ENCODE data around the gene CHRM5. TPM values are rescaled to one million over a fixed set of nuclear protein-coding genes. Genes with fewer than 3 reads are reported as not detected.

The CHRM5 gene
- total RNA-seq, 5 donors from 2014 or later (not counting 1 experiment from before 2014, with no cell fraction given): not detected

DNA sequence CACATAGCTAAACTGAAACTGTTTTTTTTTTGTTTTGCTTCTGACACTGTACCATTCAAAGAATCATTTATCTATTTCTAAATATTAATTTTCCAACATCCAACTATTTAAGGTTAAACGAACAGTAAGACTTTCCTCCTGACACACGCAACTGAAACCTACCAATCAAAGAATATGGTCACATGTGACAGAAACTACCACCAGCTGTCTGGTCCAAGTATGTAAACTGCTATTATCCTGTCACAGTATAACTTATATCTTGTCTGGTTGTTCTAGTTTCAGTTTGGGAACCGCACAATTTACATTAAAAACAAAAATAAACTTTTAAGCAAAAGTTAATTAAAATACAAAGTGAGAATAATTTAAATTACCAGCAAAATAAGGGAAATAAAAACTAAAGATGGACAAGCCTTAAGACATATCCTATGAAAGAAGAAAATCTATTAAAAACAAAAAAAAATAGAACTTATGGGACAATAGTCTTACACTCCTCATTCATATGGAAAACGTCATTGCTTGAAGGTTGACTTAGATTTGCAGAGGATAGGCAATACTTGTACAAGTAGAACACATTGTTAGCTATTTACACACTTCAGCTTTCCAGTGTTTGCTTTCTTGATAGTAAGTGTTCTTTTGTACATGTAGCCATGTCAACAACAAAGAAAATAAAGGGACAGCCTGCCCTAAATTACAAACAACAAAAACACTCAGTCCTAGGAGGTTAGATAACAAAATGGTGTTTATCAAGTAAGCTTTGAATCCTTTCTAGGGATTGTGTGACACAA, 26.8 kb upstream of the CHRM5 start:
- Histone ChIP-seq H3K4me1 (ENCODE audit: control insufficient read depth in 1 of 2, extremely low read depth in 1 of 2, insufficient read depth in 2 of 2, low read length in 2 of 2) (no peaks in the 10 kb centered on the region), H3K27ac (ENCODE audit: low read length) (no peak overlapping the region), H3K27me3 (replicated peaks in 1 of 2; ENCODE audit: control insufficient read depth in 2 of 2, extremely low read depth in 1 of 2, insufficient read depth in 2 of 2, low read length in 1 of 2) (no peaks in the 10 kb centered on the region), H3K4me3 (ENCODE audit: control insufficient read depth in 1 of 2, extremely low read depth in 1 of 2, low read length in 1 of 2) (no peak overlapping the region), H3K36me3 (ENCODE audit: control insufficient read depth in 2 of 2, extremely low read depth in 1 of 2, insufficient read depth in 1 of 2, low read length in 1 of 2) (no peaks in the 10 kb centered on the region), H3K9me3 (no peaks in the 10 kb centered on the region)
- peaks cover 0 to 5% (median 0%) of the 10 kb centered on the region in 3 donors for H3K4me1 Mint-ChIP-seq
- ATAC-seq (replicated peaks in 1 of 4) (no peak), DNase-seq (no peak)
- no peaks in the 10 kb centered on the region for H3K27me3 Mint-ChIP-seq
- H3K4me3 Mint-ChIP-seq: no peak overlapping the region
- H3K9me3 Mint-ChIP-seq: no peaks in the 10 kb centered on the region
- ChIA-PET CTCF (no interaction called here), POLR2A (no interaction called here)
- peaks cover 9% of the 10 kb centered on the region for H3K36me3 Mint-ChIP-seq
- WGBS (ENCODE audit: insufficient coverage): no CpG with 5 or more reads among the region's 4 CpGs
- no peak overlapping the region for H3K27ac Mint-ChIP-seq

GRCh38 chr15:33946152-33946551, 22.1 kb upstream of the CHRM5 start:
- POLR2A ChIA-PET: no interaction called here
- no peaks in the 10 kb centered on the region for H3K9me3 Mint-ChIP-seq
- H3K4me1 Mint-ChIP-seq: no peaks in the 10 kb centered on the region
- H3K27me3 Mint-ChIP-seq: no peaks in the 10 kb centered on the region
- WGBS (ENCODE audit: insufficient coverage): 90% methylated on average over 1 of the region's 1 CpG
- no peak for ATAC-seq (replicated peaks in 1 of 4)
- H3K36me3 Mint-ChIP-seq: peaks cover 16% of the 10 kb centered on the region
- H3K4me3 Mint-ChIP-seq: no peak overlapping the region
- DNase-seq: no peak
- no peaks in the 10 kb centered on the region for H3K27me3 ChIP-seq (replicated peaks in 1 of 2; ENCODE audit: control insufficient read depth in 2 of 2, extremely low read depth in 1 of 2, insufficient read depth in 2 of 2, low read length in 1 of 2)
- CTCF ChIA-PET: no interaction called here
- no peak overlapping the region for H3K27ac ChIP-seq (ENCODE audit: low read length)
- H3K4me3 ChIP-seq (ENCODE audit: control insufficient read depth in 1 of 2, extremely low read depth in 1 of 2, low read length in 1 of 2): no peak overlapping the region
- no peak overlapping the region for H3K27ac Mint-ChIP-seq
- no peaks in the 10 kb centered on the region for H3K9me3 ChIP-seq
- no peaks in the 10 kb centered on the region for H3K4me1 ChIP-seq (ENCODE audit: control insufficient read depth in 1 of 2, extremely low read depth in 1 of 2, insufficient read depth in 2 of 2, low read length in 2 of 2)
- H3K36me3 ChIP-seq (ENCODE audit: control insufficient read depth in 2 of 2, extremely low read depth in 1 of 2, insufficient read depth in 1 of 2, low read length in 1 of 2): no peaks in the 10 kb centered on the region

DNA sequence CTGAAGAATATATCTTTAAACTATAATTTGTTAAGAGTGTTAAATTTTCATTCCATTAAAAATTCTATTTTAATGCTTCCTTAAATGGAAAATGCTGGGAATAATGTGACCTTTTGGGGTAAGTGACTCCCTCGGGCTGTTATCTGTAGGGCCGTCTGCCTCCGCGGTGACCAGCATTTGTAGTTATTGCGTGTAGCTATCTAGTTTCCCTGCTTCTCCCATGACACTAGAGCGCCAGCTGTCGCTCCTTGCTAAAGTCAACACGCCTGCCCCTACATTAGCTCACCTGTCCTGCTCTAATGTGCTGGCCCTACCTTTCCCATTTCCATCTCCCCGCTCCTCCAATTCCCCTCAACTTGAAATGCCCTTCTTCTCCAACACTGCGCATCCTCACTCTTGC, 12.4 kb upstream of the CHRM5 start:
- DNase-seq (no peak), ATAC-seq (replicated peaks in 1 of 4) (no peak)
- Histone ChIP-seq H3K36me3 (ENCODE audit: control insufficient read depth in 2 of 2, extremely low read depth in 1 of 2, insufficient read depth in 1 of 2, low read length in 1 of 2) (no peaks in the 10 kb centered on the region), H3K4me3 (ENCODE audit: control insufficient read depth in 1 of 2, extremely low read depth in 1 of 2, low read length in 1 of 2) (no peak overlapping the region), H3K27me3 (replicated peaks in 1 of 2; ENCODE audit: control insufficient read depth in 2 of 2, extremely low read depth in 1 of 2, insufficient read depth in 2 of 2, low read length in 1 of 2) (no peaks in the 10 kb centered on the region), H3K9me3 (no peaks in the 10 kb centered on the region), H3K4me1 (ENCODE audit: control insufficient read depth in 1 of 2, extremely low read depth in 1 of 2, insufficient read depth in 2 of 2, low read length in 2 of 2) (no peaks in the 10 kb centered on the region), H3K27ac (ENCODE audit: low read length) (no peak overlapping the region)
- WGBS (ENCODE audit: insufficient coverage): 85% methylated on average over 9 of the region's 10 CpGs
- Mint-ChIP-seq H3K27me3 (no peaks in the 10 kb centered on the region), H3K36me3 (no peaks in the 10 kb centered on the region), H3K27ac (no peak overlapping the region), H3K9me3 (no peaks in the 10 kb centered on the region), H3K4me3 (no peak overlapping the region), H3K4me1 (peaks cover 6 to 14% (median 10%) of the 10 kb centered on the region in 3 donors)
- POLR2A ChIA-PET: no interaction called here
- CTCF ChIA-PET: no interaction called here

DNA sequence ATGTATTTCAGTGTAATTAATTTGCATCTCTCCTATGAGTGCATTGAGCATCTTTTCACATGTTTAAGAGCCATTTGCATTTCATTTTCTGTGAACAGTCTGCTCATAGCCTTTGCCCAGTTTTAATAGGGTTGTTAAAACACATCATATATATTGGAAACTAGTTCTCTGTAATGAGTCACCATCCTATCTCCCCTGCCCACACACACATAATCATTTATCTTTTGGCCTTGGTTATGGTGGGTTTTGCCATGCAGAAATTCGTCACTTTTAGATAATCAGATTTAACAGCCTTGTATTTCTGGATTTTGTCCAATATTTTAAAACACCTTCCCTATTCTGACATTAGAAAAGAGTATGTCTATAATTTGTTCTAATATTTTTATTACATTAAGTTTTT, 11.9 kb upstream of the CHRM5 start:
- Histone ChIP-seq H3K27ac (ENCODE audit: low read length) (no peak overlapping the region), H3K4me3 (ENCODE audit: control insufficient read depth in 1 of 2, extremely low read depth in 1 of 2, low read length in 1 of 2) (no peak overlapping the region), H3K4me1 (ENCODE audit: control insufficient read depth in 1 of 2, extremely low read depth in 1 of 2, insufficient read depth in 2 of 2, low read length in 2 of 2) (no peaks in the 10 kb centered on the region), H3K36me3 (ENCODE audit: control insufficient read depth in 2 of 2, extremely low read depth in 1 of 2, insufficient read depth in 1 of 2, low read length in 1 of 2) (no peaks in the 10 kb centered on the region), H3K9me3 (no peaks in the 10 kb centered on the region), H3K27me3 (replicated peaks in 1 of 2; ENCODE audit: control insufficient read depth in 2 of 2, extremely low read depth in 1 of 2, insufficient read depth in 2 of 2, low read length in 1 of 2) (no peaks in the 10 kb centered on the region)
- no peak overlapping the region for H3K4me3 Mint-ChIP-seq
- no peak for ATAC-seq (replicated peaks in 1 of 4)
- H3K4me1 Mint-ChIP-seq: peaks cover 6 to 14% (median 10%) of the 10 kb centered on the region in 3 donors
- ChIA-PET POLR2A (no interaction called here), CTCF (no interaction called here)
- no peak overlapping the region for H3K27ac Mint-ChIP-seq
- no peaks in the 10 kb centered on the region for H3K36me3 Mint-ChIP-seq
- no peaks in the 10 kb centered on the region for H3K27me3 Mint-ChIP-seq
- no peaks in the 10 kb centered on the region for H3K9me3 Mint-ChIP-seq
- DNase-seq: no peak
- WGBS (ENCODE audit: insufficient coverage): no CpG with 5 or more reads among the region's 1 CpG

DNA sequence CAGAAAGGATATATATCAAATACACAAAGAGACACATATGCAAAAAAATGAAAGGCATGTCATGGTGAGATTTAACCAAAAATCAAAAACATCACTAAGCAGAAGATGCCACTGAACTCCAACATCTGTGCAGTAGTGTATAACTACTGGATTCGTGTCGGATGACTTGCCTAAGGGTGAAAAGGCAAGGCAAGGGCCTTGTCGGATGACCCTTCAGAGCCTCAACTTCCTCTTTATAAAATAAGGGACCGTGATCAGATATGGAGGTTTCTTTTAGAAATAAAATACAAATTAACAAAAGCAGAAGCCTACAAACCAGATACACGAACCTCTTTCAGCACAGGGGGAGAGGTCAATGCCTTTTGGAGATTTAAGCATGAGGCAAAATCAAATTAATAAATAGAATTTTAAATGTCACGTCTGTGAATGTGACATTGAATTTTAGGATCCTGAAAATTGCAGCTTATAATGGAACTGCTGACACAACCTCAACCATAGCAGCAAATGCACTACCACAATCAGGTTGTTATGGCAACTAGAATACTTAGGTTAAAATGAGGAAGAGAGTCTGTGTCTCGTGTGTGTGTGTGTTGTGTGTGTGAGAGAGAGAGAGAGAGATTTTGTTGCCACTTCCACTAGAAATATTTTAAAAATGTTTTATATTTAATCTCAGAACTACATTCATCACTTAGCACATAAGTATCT, 8.3 kb upstream of the CHRM5 start:
- ChIA-PET CTCF (no interaction called here), POLR2A (no interaction called here)
- no peaks in the 10 kb centered on the region for H3K36me3 Mint-ChIP-seq
- no peaks in the 10 kb centered on the region for H3K4me1 Mint-ChIP-seq
- no peaks in the 10 kb centered on the region for H3K9me3 ChIP-seq
- no CpG with 5 or more reads among the region's 7 CpGs for WGBS (ENCODE audit: insufficient coverage)
- no peak overlapping the region for H3K4me3 ChIP-seq (ENCODE audit: control insufficient read depth in 1 of 2, extremely low read depth in 1 of 2, low read length in 1 of 2)
- H3K9me3 Mint-ChIP-seq: no peaks in the 10 kb centered on the region
- no peak overlapping the region for H3K4me3 Mint-ChIP-seq
- no peaks in the 10 kb centered on the region for H3K27me3 ChIP-seq (replicated peaks in 1 of 2; ENCODE audit: control insufficient read depth in 2 of 2, extremely low read depth in 1 of 2, insufficient read depth in 2 of 2, low read length in 1 of 2)
- H3K27ac Mint-ChIP-seq: no peak overlapping the region
- no peaks in the 10 kb centered on the region for H3K36me3 ChIP-seq (ENCODE audit: control insufficient read depth in 2 of 2, extremely low read depth in 1 of 2, insufficient read depth in 1 of 2, low read length in 1 of 2)
- H3K4me1 ChIP-seq (ENCODE audit: control insufficient read depth in 1 of 2, extremely low read depth in 1 of 2, insufficient read depth in 2 of 2, low read length in 2 of 2): no peaks in the 10 kb centered on the region
- H3K27me3 Mint-ChIP-seq: no peaks in the 10 kb centered on the region
- DNase-seq: no peak
- H3K27ac ChIP-seq (ENCODE audit: low read length): no peak overlapping the region
- ATAC-seq (replicated peaks in 1 of 4): no peak

DNA sequence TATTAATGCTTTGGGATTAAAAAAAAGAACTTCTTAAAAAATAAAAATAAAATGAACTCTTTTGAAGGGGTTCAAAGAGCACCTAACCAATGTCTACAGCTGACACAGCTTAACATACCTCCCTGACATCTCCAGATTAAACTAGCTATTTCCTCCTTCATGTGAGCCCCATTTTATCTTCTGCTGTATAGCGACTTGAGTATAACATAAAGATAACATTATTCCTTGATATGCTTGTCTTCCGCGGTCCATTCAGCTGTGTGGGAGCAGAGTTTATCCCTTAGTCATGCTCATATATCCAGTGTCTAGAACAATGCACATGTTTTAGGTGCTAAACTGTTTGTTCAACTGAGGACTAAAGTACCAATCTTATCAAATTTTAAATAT, 7.8 kb upstream of the CHRM5 start:
- Mint-ChIP-seq H3K9me3 (no peaks in the 10 kb centered on the region), H3K4me1 (no peaks in the 10 kb centered on the region), H3K36me3 (no peaks in the 10 kb centered on the region), H3K4me3 (no peak overlapping the region), H3K27ac (no peak overlapping the region), H3K27me3 (no peaks in the 10 kb centered on the region)
- no peaks in the 10 kb centered on the region for H3K9me3 ChIP-seq
- no peak overlapping the region for H3K27ac ChIP-seq (ENCODE audit: low read length)
- no peaks in the 10 kb centered on the region for H3K4me1 ChIP-seq (ENCODE audit: control insufficient read depth in 1 of 2, extremely low read depth in 1 of 2, insufficient read depth in 2 of 2, low read length in 2 of 2)
- DNase-seq (no peak), ATAC-seq (replicated peaks in 1 of 4) (no peak)
- no peak overlapping the region for H3K4me3 ChIP-seq (ENCODE audit: control insufficient read depth in 1 of 2, extremely low read depth in 1 of 2, low read length in 1 of 2)
- no peaks in the 10 kb centered on the region for H3K27me3 ChIP-seq (replicated peaks in 1 of 2; ENCODE audit: control insufficient read depth in 2 of 2, extremely low read depth in 1 of 2, insufficient read depth in 2 of 2, low read length in 1 of 2)
- WGBS (ENCODE audit: insufficient coverage): no CpG with 5 or more reads among the region's 3 CpGs
- no peaks in the 10 kb centered on the region for H3K36me3 ChIP-seq (ENCODE audit: control insufficient read depth in 2 of 2, extremely low read depth in 1 of 2, insufficient read depth in 1 of 2, low read length in 1 of 2)
- POLR2A ChIA-PET: no interaction called here
- CTCF ChIA-PET: no interaction called here

Data from T-cell (primary cell).